CD1c-positive myeloid dendritic cell (primary cell): ENCODE results near the gene VMAC.

Experiments
- DNase-seq: peaks from one replicate; pipeline ENCODE4 v3.0.0-alpha.2; 2016; ENCODE audit errors: extremely low spot score

VMAC gene

DNA sequence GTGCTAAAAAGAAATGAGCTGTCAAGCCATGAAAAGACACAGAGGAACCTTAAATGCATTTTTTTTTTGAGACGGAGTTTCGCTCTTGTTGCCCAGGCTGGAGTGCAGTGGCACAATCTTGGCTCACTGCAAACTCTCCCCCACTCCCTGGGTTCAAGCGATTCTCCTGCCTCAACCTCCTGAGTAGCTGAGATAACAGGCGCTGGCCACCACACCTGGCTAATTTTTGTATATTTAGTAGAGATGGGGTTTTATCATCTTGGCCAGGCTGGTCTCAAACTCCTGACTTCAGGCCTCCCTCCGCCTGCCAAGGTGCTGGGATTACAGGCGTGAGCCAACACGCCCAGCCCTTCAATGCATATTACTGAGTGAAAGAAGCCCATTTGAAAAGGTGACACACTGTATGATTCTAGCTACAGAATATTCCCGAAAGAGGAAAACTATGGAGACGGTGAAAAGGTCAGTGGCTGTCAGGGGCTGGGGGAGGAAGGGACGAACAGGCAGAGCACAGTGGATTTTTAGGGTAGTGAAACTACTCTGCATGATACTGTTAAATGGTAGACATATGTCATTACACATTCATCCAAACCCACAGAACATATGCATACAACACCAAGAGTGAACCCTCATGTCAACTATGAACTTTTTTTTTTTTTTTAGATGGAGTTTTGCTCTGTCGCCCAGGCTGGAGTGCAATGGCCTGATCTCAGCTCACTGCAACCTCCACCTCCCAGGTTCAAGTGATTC lies 20.4 kb upstream of the VMAC start:
- DNase-seq = peak; percentile 56

DNA sequence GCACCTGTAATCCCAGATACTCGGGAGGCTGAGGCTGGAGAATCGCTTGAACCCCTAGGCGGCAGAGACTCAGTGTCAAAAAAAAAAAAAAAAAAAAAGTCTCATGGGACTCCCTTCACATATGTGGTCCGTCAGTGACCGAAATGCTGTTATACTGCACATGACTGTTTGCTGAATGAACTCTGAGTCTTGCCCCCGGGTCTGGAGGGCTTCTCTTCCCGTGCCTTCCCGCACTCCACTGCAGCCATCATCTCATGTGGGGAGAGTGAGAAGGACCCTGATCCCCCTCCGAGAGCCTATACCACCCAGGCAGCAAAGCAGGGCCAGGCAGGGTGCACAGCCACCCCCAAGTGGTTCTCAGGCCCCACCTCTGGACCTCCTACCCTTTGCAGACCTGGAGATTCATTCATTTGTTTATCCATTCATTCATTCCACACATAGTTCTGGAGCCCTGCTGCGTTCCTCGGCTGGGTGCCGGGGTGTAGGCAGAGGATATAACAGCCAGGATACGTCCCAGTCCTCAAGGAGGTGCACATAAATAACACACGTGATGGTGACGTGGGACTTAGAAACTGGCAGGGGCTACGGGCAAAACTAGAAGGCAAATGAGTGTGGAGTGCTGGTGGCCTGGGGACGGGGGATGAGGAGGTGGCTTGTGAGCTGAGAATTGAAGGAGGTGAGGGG lies 15.2 kb upstream of the VMAC start:
- no peak for DNase-seq

DNA sequence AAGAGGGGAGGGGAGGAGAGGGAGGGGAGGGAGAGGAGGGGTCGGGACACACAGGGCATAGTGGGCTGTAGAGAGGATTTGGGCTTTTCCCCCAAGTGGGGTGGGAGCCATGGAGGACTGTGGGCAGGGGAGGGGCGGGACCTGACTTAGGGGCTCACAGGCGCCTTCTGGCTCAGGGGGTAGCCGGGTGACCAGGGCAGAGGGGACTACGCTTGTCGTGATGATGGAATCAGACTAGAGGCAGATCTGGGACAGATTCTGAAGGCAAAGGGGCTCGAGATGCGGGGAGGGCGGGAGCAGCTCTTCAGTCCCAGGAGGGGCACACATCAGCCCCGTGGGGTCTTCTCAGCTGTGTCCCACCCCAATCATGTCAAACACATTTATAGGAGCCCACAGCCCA lies 14.6 kb upstream of the VMAC start:
- no peak for DNase-seq

DNA sequence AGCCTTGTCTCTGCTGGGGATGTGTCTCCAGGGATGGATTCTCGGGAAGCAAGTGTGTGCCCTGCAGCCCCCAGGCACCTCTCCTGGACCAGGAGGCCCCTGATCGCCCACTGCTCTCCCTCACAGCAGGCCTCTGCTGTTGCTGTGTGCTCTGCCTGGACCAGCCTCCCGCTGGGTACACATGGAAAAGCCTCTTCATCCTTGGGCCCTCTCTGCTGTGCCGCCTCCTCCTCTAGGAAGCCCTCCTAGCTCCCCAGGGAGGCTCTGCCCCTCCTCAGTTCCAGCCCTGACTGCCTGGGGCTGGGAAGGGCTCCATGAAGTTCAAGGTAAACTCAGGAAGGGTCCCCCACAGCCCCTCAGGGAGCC lies 13.1 kb upstream of the VMAC start:
- no peak for DNase-seq

DNA sequence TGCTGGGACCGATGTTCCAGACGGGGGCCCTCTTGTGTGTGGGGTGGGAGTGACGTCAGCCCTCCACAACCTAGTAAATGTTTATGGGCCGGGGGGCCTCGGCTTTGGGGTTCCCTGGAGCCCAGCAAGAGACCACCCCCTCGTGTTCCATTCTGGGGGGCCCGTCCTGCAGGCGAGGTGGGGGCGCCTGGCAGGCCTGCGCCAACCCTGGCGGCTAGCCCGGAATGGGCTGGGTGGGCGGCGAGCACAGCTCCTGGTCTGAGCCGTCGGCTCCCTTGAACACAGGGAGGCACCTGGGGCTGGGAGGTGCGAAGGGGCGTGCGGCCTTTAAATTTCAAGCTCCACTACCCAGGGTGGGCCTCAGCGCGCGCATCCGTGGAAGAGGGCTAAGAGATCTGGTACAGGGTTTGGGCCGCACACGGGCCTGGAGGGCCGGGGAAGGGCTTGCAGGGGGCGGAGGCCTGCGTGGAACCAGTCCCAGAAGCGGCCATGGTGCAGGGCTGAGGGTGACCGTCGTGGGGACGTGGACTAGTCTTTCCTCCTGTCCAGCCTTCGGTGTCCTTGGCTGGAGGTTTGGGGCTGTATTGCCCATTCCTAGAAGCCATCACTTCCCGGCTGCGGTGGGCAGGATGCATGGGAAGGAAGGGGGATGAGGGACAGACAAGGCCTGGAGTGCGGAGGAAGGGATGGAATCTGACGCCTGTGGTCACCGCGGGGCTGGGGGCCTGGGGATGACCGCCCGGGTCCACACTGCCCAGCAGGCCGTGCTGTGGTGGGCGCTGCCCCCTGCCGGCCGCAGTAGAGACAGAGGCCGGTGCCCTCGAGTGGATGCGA lies 12.5 kb upstream of the VMAC start:
- DNase-seq = peak; percentile 39

DNA sequence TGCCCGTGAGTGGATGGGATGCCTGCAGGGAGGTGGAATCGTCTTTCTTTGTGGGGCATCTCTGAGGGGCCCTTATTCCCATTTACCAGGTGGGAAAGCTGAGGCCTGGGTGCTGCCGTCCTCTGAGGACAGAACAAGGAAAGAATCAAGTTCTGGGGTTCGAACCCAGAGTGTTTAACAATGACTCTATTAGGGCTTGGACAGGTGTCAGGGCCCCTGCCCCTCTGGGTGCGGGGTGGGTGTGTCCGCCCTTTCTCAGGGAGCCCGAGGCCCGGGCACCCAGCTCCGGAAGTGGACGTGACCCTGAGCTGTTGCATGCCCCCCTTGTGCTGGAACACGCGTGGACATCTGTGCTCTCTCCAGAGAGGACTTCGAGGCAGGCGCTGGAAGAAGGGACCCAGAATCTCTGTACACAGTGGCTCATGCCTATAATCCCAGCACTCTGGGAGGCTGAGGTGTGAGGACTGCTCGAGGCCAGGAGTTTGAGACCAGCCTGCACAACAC lies 11.8 kb upstream of the VMAC start:
- DNase-seq = no peak

DNA sequence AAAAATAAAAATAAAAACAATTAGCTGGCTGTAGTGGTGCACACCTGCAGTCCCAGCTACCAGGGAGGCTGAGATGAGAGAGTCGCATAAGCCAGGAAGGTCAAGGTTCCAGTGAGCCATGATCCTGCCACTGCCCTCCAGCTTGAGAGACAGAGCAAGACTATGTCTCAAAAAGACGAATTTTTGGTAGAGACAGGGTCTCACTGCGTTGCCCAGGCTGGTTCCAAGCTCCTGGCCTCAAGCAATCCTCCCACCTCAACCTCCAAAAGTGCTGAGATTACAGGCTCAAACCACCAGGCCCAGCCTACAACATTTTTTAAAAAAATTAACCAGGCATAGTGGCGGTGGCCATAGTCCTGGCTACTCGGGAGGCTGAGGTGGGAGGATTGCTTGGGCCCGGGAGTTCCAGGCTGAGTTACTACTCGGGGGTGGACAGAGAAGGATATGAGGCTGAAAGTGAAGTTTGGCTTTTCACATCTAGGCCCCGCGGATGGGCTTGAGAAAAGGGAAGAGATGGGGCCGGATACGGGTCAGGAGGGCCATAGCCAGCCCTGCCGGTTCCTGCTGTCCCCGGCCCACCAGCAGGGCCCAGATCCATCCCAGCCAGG lies 11.3 kb upstream of the VMAC start:
- DNase-seq = no peak

DNA sequence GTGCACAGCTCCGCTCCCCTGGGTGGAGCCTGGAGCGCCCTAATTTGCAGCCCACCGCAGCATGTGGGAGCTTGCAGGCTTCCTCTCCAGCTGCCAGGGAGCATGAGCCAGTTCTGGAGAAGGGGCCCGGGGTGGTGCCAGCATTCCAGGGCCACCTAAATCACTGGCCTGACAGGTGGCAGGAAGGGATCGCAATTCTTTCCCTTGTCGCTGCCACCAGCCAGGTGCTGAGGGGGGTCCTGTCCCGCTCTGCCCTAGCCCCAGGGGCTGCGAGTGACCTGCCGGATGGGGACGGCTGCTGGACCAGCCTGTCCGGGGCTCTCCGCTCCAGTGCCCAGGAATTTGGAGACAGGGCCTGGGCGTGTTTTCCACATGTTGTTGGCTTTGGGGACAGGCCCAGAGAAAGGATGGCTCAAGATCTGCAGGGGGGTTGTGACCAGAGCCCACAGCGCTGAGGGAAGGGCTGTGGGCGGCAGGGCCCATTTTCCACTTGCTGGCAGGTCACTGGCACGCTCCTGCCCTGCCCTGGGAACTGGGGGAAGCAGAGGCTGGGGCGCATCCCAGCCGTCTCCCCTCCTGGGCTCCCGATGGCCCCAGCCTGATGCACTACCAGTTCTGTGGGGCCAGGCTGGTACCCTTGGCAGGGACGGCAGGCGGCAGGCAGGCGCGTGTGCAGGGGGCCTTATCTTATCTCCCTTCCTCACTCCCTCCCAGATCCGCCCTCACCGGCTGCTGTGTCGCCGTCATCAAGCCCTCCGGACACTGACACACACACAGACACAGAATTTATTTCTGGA lies 10.6 kb upstream of the VMAC start:
- DNase-seq = no peak

DNA sequence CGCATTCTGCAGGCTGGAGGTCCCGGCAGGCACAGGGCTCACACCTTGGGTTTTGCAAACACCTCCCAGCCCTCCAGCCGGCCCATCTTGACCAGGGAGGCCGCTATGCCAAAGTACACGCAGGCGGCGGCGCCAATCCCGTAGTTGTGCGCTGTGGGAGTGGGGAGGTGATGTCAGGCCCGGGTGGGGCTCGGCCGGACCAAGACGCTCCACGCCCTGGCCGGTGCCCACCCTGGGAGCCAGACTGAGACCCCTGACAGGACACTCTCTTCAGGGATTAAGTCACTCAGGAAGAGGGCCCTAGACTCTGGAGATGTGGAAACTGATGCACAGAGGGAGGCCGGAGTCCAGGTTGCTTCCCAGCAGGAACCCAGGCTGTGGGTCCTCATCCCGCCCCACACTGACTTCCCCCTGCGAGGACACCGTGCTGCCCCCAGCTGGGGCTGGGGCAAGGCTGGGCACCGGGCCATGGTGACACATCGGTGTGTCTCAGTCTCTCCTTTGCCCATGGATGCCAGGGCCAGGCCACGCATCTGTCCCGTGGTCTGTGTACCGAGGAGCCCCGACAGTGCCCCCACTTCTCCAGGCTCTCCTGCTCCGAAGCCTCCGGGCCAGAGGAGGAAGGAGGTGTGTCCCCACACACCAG lies 9.8 kb upstream of the VMAC start:
- DNase-seq = no peak

DNA sequence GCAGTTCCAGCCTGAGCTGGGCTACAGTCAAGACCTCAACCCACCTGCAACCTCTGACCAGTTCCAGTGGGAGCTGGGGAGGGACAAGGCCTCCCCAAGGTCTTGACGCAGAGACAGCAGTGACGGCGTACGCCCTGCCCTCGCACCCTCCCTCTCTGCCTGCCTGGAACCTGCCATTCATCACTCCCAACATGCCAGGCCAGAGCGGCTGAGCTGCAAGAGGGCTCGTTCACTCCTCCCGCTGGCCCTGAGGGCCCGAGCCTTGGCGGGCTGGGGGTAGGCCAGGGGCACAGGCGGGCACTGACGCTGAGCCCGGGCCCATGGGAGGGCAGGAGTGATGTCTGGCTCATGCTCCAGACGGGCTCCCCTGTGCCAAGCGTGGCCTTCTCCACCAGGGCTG lies 9.3 kb upstream of the VMAC start:
- DNase-seq = no peak

DNA sequence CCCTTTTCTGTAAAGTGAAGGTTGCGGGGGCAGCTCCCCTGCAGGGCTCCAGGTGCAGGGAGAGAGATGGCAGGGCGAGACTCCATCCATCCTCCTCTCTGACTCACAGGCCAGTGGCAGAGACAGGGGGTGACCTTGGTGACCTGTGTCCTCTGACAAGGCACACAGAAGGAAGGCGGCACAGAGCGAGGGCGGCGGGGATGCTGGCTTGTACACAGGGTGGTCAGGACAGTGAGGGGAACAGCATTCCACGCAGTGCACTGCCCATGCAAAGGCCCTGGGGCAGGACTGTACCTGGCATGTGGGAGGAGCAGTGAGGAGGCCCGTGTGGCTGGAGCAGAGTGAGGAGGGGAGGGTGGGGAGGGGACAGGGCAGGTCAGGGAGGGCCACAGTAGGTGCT lies 8.8 kb upstream of the VMAC start:
- no peak for DNase-seq

DNA sequence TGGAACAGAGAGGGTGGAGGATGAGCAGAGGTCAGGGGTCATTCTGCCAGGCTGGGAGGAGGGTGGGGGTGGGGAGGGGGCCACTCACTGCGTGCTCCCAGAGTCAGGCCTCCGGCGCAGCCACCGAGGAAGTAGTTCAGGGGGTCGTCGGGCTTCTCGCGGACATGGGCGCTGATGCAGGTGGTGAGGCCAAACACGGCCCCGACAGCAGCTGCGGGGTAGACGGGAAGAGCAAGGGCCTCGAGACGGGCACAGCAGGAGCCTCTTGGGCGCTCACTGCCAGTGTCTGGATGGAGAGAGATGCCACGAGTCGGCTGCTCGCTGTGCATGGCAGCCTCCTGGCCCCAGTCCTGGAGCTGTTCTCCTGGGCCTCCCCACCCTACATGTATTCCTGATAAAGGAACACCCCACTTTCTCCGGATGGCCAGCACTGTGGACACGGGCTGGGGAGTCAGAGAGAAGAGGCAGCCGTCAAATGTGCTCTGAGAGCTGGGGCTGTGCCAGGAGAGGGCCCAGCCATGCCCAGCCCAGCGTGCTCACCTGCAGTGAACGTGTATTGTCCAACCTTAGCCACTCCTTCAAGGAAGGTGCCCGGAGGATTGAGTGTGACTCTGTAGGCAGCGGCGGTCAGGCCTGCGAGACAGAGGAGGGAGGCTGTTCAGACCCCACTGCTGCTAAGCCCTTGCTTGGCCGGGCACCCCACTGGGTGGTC lies 8.2 kb upstream of the VMAC start:
- no peak for DNase-seq

DNA sequence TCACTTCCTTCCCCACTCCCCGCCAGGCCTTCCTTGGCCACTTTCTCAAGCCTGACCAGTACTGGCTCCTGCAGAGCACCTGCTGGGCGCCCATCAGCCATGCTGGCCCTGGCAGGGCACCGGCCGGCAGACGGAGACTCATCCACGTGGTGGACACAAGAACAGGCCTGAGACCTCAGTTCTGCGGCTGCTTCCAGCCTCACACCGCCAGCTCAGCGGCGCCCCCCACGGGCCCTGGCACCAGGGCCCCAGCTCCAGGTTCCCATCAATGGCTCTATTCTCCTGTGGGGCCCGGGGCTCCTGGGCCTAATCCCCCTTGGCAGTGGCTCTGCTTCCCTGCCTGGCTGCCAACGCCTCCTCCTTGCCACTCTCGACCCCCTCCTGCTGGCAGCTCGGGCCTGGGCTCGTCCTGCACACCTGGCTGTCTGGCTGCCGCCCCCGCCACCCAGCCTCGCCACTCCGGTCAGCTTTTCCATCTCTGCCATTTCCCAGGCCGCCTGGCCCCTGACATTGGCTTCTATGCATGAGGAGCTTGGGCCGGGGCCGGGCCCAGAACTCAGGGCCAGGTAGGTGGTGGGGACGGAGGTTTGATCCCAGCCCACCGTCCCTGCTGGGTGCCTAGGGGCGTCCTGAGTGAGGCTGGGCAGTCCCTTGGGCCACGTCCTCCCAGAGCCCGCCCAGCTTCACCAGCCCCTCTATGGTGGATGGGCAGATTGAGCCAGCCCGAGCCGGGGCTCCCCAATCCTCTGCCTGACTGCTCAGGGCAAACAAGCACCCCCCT lies 7.3 kb upstream of the VMAC start:
- no peak for DNase-seq

DNA sequence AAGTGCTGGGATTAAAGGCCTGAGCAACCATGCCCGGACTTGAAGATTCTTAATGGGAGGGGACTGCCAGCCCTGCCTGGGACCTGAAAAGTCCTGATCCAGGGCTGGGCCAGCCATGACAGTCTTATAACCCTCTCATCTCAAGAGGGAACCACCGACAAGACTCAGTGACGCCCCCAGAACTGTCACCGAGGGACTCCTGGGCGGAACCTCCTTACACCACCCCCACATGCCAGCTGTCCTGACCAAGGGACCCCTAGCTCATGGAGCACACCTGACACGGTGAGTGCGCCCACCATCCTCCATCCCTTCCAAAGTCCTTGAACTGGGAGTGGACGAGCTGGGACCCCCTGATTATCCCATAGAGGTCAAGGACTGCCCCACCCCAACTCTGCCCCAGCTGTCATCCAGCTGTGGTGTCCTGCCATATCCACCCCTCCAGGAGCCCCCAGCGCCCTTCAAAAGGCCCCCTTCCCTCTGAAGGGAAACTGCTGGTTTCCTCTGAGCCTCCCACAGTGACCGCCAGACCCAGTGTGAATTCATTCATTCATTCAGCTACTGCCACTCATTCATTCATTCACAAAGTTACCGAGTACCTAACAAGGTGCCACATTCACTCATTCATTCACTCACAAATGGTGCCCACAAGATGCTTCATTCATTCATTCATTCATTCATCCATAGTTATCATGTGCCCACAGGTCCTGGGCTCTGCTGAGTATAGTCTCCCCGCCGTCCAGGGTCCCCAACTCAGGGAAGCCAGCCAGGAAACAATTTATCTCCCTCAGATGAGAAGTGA lies 4.7 kb upstream of the VMAC start:
- no peak for DNase-seq

DNA sequence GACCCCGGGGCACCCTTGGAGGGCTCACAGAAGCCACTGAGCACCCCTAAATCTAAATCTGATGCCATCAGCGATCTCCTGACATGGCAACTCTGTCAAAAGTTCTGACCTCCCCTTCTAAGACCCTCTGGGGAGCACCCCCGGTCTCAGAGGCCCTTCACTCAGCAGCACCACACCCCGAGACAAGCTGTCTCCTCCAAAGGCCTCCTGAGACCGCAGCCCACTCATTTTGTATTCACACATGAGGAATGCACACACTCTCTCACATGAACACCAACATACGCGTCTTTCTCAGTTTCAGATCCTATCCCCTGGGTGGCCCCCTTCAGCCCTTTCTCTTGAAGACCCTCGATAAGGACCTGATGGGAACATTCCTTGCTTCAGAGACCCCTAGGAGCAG lies 3.7 kb upstream of the VMAC start:
- DNase-seq = no peak

DNA sequence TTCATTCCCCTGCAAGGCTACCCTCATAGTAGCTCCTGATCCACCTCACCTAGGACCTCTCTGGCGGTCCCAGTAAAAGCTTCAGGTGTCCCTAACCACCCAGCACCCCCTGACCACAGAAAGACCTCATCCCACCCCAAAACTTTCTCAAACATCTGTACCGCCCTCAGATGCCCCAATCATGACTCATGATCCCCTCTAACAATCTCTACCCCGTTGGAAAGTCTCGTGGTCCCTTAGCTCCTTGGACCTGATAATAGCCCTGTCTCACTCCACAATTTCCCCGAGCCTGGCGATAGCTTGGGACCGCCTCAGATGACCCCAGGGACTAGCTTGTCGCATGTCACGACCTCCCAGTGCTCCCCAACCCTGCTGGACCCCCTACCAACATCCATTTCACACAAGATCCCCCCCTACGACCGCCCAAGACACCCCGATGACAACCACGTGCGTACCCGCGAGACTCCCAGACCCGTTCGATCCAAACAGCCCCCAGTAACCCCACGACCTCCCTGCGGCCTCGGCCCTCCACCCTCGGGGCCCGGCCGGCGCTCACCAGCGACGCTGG lies 1.5 kb upstream of the VMAC start:
- DNase-seq = peak; percentile 9

DNA sequence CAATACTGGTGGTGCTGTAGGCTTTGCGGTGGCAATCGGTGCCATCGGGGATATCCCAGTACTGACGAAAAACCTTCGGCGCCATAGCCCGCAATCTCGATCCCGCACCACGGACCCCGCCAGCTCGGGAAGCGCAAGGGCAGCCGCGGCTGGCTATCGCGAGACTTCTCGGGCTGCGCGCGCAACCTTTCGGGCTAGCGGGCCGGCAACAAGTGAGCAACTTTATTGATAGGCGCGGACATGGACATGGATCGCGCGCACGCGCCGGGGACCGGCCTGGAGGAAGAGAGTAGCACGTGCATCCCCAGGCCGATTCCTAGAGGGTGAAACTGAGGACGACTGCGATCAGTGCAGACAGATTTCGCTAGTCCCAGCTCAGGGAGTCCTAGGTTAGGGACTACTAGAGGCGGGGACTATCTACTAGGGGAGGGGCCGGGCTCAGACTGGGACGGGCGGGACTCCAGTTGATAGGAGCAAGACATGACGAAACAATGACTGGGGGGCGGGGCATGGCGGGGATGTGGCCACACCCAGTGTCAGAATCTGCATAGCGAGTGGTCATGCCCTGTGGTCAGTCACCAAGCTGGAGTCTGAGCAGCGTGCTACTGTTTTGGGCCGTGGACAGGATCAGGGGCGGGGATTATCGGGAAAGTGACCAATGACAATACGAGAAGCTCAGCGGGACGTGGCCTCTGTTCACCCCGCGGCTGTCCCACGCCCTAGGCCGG lies 884 bp upstream of the VMAC start, which contains the start of gene NDUFA11:
TSS of gene NDUFA11 (minus strand) at position 167 of the 728 bp plus-strand sequence. CDS start at position 85, 82 bp downstream.
- peak; percentile 98 for DNase-seq
